GM12874 (cell line): ENCODE measurements around the gene ELOVL2.

Experiments
- CTCF ChIP-seq: IDR thresholded peaks from 2 replicates; pipeline ENCODE4 v1.5.1; 2011; ENCODE audit warnings: low read depth, mild to moderate bottlenecking, control low read depth, low read length, moderate library complexity; ENCODE audit not compliant: insufficient read depth

The ELOVL2 gene

DNA sequence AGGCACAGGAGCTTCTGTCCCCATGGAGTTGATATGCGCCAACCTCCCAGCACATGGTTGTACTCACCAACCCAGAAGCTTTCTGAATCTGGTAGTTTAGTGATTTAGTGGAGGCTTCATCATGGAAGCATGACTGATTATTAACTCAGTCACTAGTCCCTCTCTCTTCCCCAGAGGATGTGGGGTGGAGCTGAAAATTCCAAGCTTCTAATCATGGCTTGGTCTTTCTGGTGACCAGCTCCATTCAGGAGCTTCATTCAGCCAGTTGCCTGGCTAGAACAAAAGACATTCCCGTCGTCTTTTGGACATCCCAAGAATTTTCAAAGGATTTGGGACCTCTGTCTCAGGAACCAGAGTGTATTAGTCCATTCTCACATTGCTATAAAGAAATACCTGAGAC, 36.2 kb upstream of the ELOVL2 start:
- TF ChIP-seq CTCF, result no peak

DNA sequence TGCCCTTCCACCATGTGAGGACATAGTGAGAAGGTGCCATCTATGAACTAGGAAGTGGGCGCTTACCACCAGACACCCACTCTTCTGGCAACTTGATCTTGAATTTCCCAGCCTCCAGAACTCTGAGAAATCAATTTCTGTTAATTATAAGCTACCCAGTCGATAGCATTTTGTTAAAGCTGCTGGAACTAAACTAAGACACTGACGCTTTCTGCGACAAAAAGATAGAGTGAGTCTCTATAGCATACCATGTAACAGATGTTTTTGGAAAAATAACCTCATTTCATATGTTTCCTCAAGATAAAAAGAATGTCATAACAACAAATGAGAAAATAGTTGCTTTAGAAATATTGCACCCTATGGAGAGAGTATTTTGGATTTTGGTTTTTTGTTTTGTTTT, 34.2 kb upstream of the ELOVL2 start:
- TF ChIP-seq CTCF, result no peak

GRCh38 chr6:11076540-11076939, 32.4 kb upstream of the ELOVL2 start:
- TF ChIP-seq CTCF, result no peak

GRCh38 chr6:11072101-11072500, 28.0 kb upstream of the ELOVL2 start:
- no peak for TF ChIP-seq CTCF

DNA sequence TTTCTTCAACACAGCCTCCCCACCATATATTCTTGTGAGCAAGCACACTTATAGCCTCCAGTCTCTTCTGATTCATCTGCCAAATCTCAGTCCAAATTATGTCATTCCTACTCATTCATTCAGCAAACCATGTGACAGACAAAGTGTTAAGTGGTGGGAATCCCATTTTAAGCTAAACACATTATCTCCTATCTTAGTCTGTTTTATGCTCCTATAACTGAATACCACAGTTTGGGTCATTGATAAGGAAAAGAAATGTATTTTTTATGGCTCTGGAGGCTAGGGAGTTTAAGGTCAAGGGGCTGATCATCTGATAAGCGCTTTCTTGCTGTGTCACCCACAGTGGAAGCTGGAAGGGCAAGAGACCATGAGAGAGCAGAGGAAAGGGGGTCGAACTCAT, 25.7 kb upstream of the ELOVL2 start:
- no peak for TF ChIP-seq CTCF

DNA sequence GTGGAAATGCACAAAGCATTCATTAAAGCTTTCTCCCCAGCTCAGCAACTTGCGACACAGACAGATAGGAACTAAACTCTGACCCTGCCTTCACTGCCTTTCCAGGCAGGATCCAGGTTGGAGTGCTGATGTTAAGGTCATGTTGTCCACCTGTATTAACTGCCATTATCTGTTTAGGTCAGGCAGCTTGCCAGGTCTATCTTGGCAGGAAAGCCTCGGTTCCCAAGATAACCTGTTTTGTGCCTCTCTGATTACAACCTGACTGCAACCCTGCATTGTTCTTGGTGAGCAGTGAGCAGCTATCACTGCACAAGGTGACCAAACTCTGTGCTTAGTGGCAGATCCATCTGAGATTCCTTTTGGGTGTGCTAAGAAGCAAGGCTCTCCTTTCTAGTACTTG, 23.2 kb upstream of the ELOVL2 start:
- TF ChIP-seq CTCF, result no peak

DNA sequence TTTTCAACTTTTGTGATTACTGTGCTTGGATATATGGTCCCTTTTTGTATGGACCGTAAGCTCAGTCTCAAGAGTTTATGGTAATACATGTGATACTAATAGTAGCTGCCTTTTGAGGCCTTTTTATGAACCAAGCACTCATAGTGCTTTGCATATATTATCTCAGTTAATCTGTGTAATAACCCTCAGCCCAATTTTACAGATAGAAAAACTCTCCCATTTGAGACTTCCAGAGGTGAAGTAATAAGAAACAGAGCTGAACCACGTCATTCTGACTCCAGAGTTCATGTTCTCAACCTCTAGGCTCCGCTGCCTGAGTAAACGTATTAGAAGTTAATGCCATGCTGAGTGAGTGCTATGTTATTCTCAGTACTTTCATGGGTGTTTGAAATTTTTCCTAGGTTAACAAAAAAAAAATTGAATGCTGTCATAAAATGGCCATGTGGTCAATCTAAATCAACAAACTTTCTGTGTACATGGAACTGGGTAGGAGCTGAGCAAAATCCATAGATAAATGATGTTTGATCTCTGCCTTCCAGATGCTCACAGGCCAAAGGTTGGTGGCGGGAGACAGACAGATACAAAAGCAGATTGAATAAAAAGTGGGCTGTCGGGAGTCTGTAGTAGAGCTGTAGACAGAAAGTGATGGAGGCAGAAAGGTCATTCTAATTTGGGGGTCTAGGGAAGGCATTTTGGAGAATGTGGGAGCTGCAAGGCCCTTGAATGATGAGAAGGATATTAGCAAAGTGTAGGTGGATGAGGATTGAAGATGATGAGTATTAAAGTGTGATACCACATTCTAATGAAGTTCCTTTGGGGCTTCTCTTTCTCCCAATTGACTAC, 22.6 kb upstream of the ELOVL2 start:
- no peak for TF ChIP-seq CTCF
